Psoas muscle (tissue), 8 donors: ENCODE measurements around the gene BTNL2. TPM values are rescaled to one million over a fixed set of nuclear protein-coding genes. Genes with fewer than 3 reads are reported as not detected.

Experiments used
- ATAC-seq, 4 donors: fragments of 200-7000 bp; cut with Tn5 transposase; one replicate each; pipeline ENCODE4 v1.9.1; 2020; ENCODE audit warnings: moderate library complexity in 3 of 4, mild to moderate bottlenecking in 2 of 4
- DNase-seq, 2 donors: peaks; one replicate each; pipeline ENCODE4 v3.0.0-alpha.2; 2020
- H3K27ac ChIP-seq: fragments of 200-600 bp; one replicate; pipeline ENCODE4 v1.8.0; 2022
- H3K27me3 ChIP-seq, 3 donors: fragments of 200-600 bp in 1 of 3; one replicate each; pipeline versions ENCODE4 v1.6.1 to v1.8.0; 2013 to 2022; ENCODE audit warnings: low read length in 2 of 3, mild to moderate bottlenecking in 2 of 3, moderate library complexity in 1 of 3; ENCODE audit not compliant: insufficient read depth in 3 of 3
- H3K36me3 ChIP-seq, 2 donors: fragments of 200-600 bp in 1 of 2; one replicate each; pipeline versions ENCODE4 v1.6.1 to v1.8.0; 2013 to 2022; ENCODE audit warnings: low read depth in 1 of 2, mild to moderate bottlenecking in 1 of 2, moderate library complexity in 1 of 2; ENCODE audit not compliant: insufficient read depth in 1 of 2
- H3K4me1 ChIP-seq: fragments of 200-600 bp; one replicate; pipeline ENCODE4 v1.8.0; 2022
- H3K4me3 ChIP-seq: fragments of 200-600 bp; one replicate; pipeline ENCODE4 v1.8.0; 2022; ENCODE audit warnings: mild to moderate bottlenecking
- H3K9me3 ChIP-seq: fragments of 200-600 bp; one replicate; pipeline ENCODE4 v1.8.0; 2022
- WGBS, 3 donors: extraction: QIAGEN DNeasy Blood & Tissue Kit; methylation state at CpG; one replicate each; pipeline versions ENCODE4 v1.1.6 to v1.1.7; 2013; 5-methylcytosine and 5-hydroxymethylcytosine counted together
- intact Hi-C, 2 donors: fragments of 100-400 bp; cut with DNase I; formaldehyde crosslinking; loops; one replicate each; pipeline versions ENCODE4 v1.11.0 to v1.14.2; 2022
- polyA plus RNA-seq, 3 donors: library from polyadenylated mRNA; stranded (reverse); fragments of 200-250 nt; gene quantifications; one replicate each; pipeline ENCODE4 v1.2.3, GENCODE V29; 2013
- total RNA-seq, 4 donors: library from RNA; stranded (reverse); fragmentation: NEBNext Ultra II Directional in 2 of 4; extraction: Animal tissue kit (Norgen Biotek cat#: 25700) in 2 of 4; gene quantifications; one replicate each; pipeline versions ENCODE4 v1.2.1 to v1.2.4, GENCODE V29; 2021 to 2023
- TF ChIP-seq, protein P1 (sequence below): fragments of 200-600 bp; IDR thresholded peaks from one replicate; pipeline ENCODE4 v1.8.0; 2022; ENCODE audit warnings: antibody characterized with exemption
- donor health status: healthy with polysubstance abuse.
- donor health status: DM: no; HTN: no; CAD: no; lungs with moderate emphysema.
- donor health status: Bipolar disorder and iron deficiency.
- donor health status: healthy.
- donor health status: DM: yes; HTN: yes; CAD: no.
- donor health status: DM: no; HTN: no; CAD: no.
- donor health status: DM: no; HTN: no; CAD: no.
- donor health status: DM: yes; HTN: yes; CAD: no.

BTNL2 gene
- total and polyA plus RNA-seq, 7 donors, result not detected

DNA sequence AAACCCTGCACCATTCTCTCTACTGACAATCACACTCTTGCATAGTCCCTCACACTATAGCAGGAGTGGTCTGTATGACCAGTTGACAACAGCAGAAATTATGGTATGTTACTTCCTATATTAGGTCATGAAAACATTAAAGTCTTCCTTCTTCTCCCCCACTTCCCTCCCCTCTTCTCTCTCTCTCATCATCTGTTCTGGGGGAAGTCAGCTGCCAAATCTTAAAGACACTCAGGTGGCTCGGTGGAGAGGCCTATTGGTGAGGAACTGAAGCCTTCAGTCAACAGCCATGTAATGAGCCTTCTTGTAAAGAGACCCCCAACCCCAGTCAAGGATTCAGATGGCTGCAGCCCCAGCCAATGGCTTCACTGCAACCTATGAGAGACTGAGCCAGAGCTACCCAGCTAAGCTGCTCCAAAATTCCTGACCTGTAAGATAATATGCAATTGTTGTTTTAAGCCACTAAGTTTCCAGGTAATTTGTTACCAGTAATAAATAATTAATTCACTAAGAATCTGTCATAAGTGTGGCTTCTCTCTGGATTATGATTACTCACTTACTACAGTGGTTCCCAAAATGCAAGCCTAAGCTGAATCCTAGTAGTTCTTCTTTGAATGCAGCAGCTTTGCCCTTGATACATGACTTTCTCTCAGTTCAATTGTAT lies 24.1 kb downstream of the BTNL2 start:
- H3K36me3 ChIP-seq, result no peaks in the 10 kb centered on the region
- H3K4me1 ChIP-seq, result no peaks in the 10 kb centered on the region
- TF ChIP-seq, protein P1, sequence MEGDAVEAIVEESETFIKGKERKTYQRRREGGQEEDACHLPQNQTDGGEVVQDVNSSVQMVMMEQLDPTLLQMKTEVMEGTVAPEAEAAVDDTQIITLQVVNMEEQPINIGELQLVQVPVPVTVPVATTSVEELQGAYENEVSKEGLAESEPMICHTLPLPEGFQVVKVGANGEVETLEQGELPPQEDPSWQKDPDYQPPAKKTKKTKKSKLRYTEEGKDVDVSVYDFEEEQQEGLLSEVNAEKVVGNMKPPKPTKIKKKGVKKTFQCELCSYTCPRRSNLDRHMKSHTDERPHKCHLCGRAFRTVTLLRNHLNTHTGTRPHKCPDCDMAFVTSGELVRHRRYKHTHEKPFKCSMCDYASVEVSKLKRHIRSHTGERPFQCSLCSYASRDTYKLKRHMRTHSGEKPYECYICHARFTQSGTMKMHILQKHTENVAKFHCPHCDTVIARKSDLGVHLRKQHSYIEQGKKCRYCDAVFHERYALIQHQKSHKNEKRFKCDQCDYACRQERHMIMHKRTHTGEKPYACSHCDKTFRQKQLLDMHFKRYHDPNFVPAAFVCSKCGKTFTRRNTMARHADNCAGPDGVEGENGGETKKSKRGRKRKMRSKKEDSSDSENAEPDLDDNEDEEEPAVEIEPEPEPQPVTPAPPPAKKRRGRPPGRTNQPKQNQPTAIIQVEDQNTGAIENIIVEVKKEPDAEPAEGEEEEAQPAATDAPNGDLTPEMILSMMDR, result no peak
- H3K9me3 ChIP-seq, result no peaks in the 10 kb centered on the region
- DNase-seq (no peak), ATAC-seq (no peak)
- H3K27ac ChIP-seq, result no peak overlapping the region
- H3K4me3 ChIP-seq, result no peak overlapping the region
- peaks cover 0 to 5% (median 0%) of the 10 kb centered on the region in 3 donors for H3K27me3 ChIP-seq
- WGBS, 3 donors, result 21 to 59% (median 35%) methylated on average over 1 of the region's 1 CpG
- intact Hi-C loops, result no loop called here

GRCh38 chr6:32379545-32379944 lies 27.4 kb downstream of the BTNL2 start:
- Histone ChIP-seq H3K27me3 (peaks cover 0 to 8% (median 4%) of the 10 kb centered on the region in 3 donors), H3K9me3 (no peaks in the 10 kb centered on the region), H3K27ac (no peak overlapping the region), H3K4me1 (no peaks in the 10 kb centered on the region), H3K36me3 (no peaks in the 10 kb centered on the region), H3K4me3 (no peak overlapping the region)
- intact Hi-C loops, result no loop called here
- DNase-seq (no peak), ATAC-seq (no peak)
- TF ChIP-seq, protein P1, result no peak
- WGBS, 3 donors, result 33 to 43% (median 37%) methylated on average over 2 of the region's 2 CpGs

GRCh38 chr6:32375739-32376529 lies 31.0 kb downstream of the BTNL2 start:
- no peak for DNase-seq

DNA sequence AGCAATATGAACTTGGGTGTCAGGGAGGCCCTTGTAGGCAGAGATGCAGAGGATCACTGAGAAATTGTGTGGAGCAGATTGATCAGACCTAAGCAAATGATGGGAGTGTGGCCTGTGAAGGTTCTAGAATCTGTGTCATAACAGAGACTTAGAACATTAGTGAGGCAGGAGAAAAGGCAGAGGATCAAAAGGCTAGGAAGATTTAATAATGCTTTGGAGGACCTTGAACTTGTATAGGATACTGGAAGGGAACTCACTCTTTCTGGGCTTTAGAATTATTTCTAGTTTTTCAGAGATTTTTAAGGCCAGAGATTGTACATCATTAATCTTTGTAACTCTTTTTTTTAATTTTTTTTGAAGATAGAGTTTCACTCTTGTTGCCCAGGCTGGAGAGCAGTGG lies 35.2 kb downstream of the BTNL2 start, which contains the start of gene TSBP1:
Gene TSBP1 (minus strand): TSS at position 101 of the 400 bp plus-strand sequence. CDS start 197 bp downstream, outside the sequence.
- no peak within 1 kb of the TSS for H3K4me3 ChIP-seq
- peaks cover 0 to under 1% (median 0%) of the 10 kb centered on the region in 3 donors for H3K27me3 ChIP-seq
- H3K27ac ChIP-seq, result no peak within 1 kb of the TSS
- no peaks in the 10 kb centered on the region for H3K36me3 ChIP-seq
- no peaks in the 10 kb centered on the region for H3K4me1 ChIP-seq
- intact Hi-C loops, result no loop called here
- DNase-seq (no peak), ATAC-seq (no peak)
- TF ChIP-seq, protein P1, result no peak
- H3K9me3 ChIP-seq, result no peaks in the 10 kb centered on the region

More at GRCh38 chr6:32375739-32376529, 31.0 kb downstream of the BTNL2 start:
- Histone ChIP-seq H3K27ac (no peak overlapping the region), H3K4me1 (no peaks in the 10 kb centered on the region), H3K4me3 (no peak overlapping the region), H3K9me3 (no peaks in the 10 kb centered on the region), H3K36me3 (no peaks in the 10 kb centered on the region), H3K27me3 (peaks cover 0 to 8% (median 4%) of the 10 kb centered on the region in 3 donors)
- 53 to 62% (median 59%) methylated on average over 7 of the region's 7 CpGs for WGBS, 3 donors
- intact Hi-C loops, result no loop called here
- TF ChIP-seq, protein P1, result no peak
- ATAC-seq, result no peak
